HepG2 (cell line): ENCODE data around the gene HNRNPA2B1. TPM values are rescaled to one million over a fixed set of nuclear protein-coding genes. Genes with fewer than 3 reads are reported as not detected.

Experiments
- ATAC-seq: fragments of 200-7000 bp; cut with Tn5 transposase; 3 replicates; pipeline ENCODE4 v1.9.1; 2020; ENCODE audit warnings: mild to moderate bottlenecking, moderate library complexity
- BruUV-seq: library from RNA; stranded (reverse); fragments of 400-500 nt; replicated peaks from 2 replicates; lab custom pipeline; 2021; lab: Mats Ljungman, UMichigan
- CTCF ChIA-PET: fragments of 300-600 bp; formaldehyde crosslinking; extraction: SDS; loops from one replicate; lab custom pipeline; 2021; ENCODE audit warnings: low total read pairs, inconsistent platforms, low intra/inter-chr PET ratio; lab: Yijun Ruan, JAX
- POLR2A ChIA-PET: fragments of 350-600 bp; sonication (Branson Sonifier 250); formaldehyde crosslinking; loops from one replicate; lab custom pipeline; 2020; ENCODE audit warnings: antibody characterized with exemption, inconsistent platforms; lab: Yijun Ruan, JAX
- DNase-seq: peaks from one replicate; pipeline ENCODE4 v3.0.0-alpha.2; 2015; ENCODE audit warnings: low spot score
- FAIRE-seq: peaks from 3 replicates; lab custom pipeline; 2011; peaks lifted over from hg19 to GRCh38; lab: Jason Lieb, UNC
- H2AFZ ChIP-seq: one replicate; pipeline ENCODE4 v1.6.1; 2011; ENCODE audit warnings: low read length, inconsistent platforms
- H3K27ac ChIP-seq: fragments of 300-600 bp; 3 replicates; pipeline ENCODE4 v1.8.0; 2011; ENCODE audit warnings: mixed run types, mild to moderate bottlenecking, mixed read lengths, low read length, inconsistent platforms; ENCODE audit not compliant: insufficient read depth; ENCODE audit errors: extremely low read length
- H3K27me3 ChIP-seq, 2 experiments: fragments of 200-600 bp in 1 of 2; 2 replicates in 1 of 2; 3 replicates in 1 of 2; pipeline versions ENCODE4 v1.6.0 to v1.8.0; 2011; ENCODE audit warnings: low read length in 2 of 2, mild to moderate bottlenecking in 2 of 2, moderate library complexity in 2 of 2, inconsistent platforms in 1 of 2; ENCODE audit not compliant: insufficient read depth in 2 of 2, control insufficient read depth in 1 of 2
- H3K36me3 ChIP-seq, 2 experiments: fragments of 200-600 bp in 1 of 2; replicated peaks in 1 of 2; 2 replicates in 1 of 2; 3 replicates in 1 of 2; pipeline versions ENCODE4 v1.5.1 to v1.8.0; 2011; ENCODE audit warnings: low read length in 2 of 2, inconsistent platforms in 1 of 2; ENCODE audit not compliant: insufficient read depth in 2 of 2, control insufficient read depth in 1 of 2
- H3K4me1 ChIP-seq: 2 replicates; pipeline ENCODE4 v1.5.1; 2012; ENCODE audit warnings: low read length, inconsistent platforms; ENCODE audit not compliant: insufficient read depth
- H3K4me2 ChIP-seq: 2 replicates; pipeline ENCODE4 v1.6.0; 2011; ENCODE audit warnings: low read depth, low read length, inconsistent platforms
- H3K4me3 ChIP-seq, 3 experiments: fragments of 200-600 bp in 1 of 3; sonication (generic), shearing (Covaris generic) in 1 of 3; replicated peaks in 1 of 3; 2 replicates each; pipeline ENCODE4 v1.5.1; 2011 to 2016; ENCODE audit warnings: low read length in 3 of 3, inconsistent platforms in 2 of 3, low read depth in 2 of 3, mild to moderate bottlenecking in 2 of 3, control low read depth in 1 of 3, mixed read lengths in 1 of 3; ENCODE audit not compliant: insufficient read depth in 1 of 3
- H3K79me2 ChIP-seq: one replicate; pipeline ENCODE4 v1.6.1; 2011; ENCODE audit warnings: low read length, inconsistent platforms; ENCODE audit not compliant: insufficient read depth
- H3K9ac ChIP-seq: 2 replicates; pipeline ENCODE4 v1.6.0; 2011; ENCODE audit warnings: mild to moderate bottlenecking, low read depth, low read length, inconsistent platforms; ENCODE audit not compliant: insufficient read depth
- H3K9me3 ChIP-seq: 2 replicates; pipeline ENCODE4 v1.5.1; 2012; ENCODE audit warnings: mild to moderate bottlenecking, low read length
- H4K20me1 ChIP-seq: 2 replicates; pipeline ENCODE4 v1.6.0; 2011; ENCODE audit warnings: inconsistent platforms, mild to moderate bottlenecking, low read length, moderate library complexity; ENCODE audit not compliant: insufficient read depth
- AGO1 ChIP-seq: fragments of 200-400 bp; formaldehyde crosslinking; IDR thresholded peaks from 2 replicates; pipeline ENCODE4 v1.6.1; 2017; ENCODE audit warnings: mild to moderate bottlenecking, low read depth, low read length, moderate library complexity; ENCODE audit not compliant: poor library complexity, severe bottlenecking
- AGO2 ChIP-seq: fragments of 200-400 bp; formaldehyde crosslinking; optimal IDR thresholded peaks from 2 replicates; pipeline ENCODE3; 2017; ENCODE audit warnings: mild to moderate bottlenecking, low read depth, low read length, moderate library complexity
- CENPBD1 ChIP-seq: sonication (generic); formaldehyde crosslinking; IDR thresholded peaks from 2 replicates; pipeline ENCODE4 v1.8.0; 2022; ENCODE audit warnings: missing genetic modification reagents, low read depth, mild to moderate bottlenecking, borderline replicate concordance
- DNMT3B ChIP-seq: conservative IDR thresholded peaks from 2 replicates; pipeline ENCODE4 v1.6.1; 2016; ENCODE audit warnings: missing biosample characterization, control low read depth
- LBX2 ChIP-seq: sonication (generic); formaldehyde crosslinking; IDR thresholded peaks from 2 replicates; pipeline ENCODE4 v1.5.0; 2020; ENCODE audit warnings: missing genetic modification reagents, mild to moderate bottlenecking, borderline replicate concordance
- MBD4 ChIP-seq: IDR thresholded peaks from 2 replicates; pipeline ENCODE4 v1.6.1; 2012; ENCODE audit warnings: low read length, inconsistent platforms, borderline replicate concordance
- MLLT10 ChIP-seq: sonication (generic); formaldehyde crosslinking; IDR thresholded peaks from 2 replicates; pipeline ENCODE4 v1.4.0; 2020; ENCODE audit warnings: missing genetic modification reagents
- NBN ChIP-seq: fragments of 450-650 bp; conservative IDR thresholded peaks from 2 replicates; pipeline ENCODE4 v1.6.1; 2017
- PAF1 ChIP-seq: IDR thresholded peaks from 2 replicates; pipeline ENCODE4 v1.6.1; 2016; ENCODE audit warnings: missing genetic modification reagents, missing compliant biosample characterization
- POGZ ChIP-seq: sonication (generic); formaldehyde crosslinking; IDR thresholded peaks from 2 replicates; pipeline ENCODE4 v1.4.0; 2020; ENCODE audit warnings: mild to moderate bottlenecking, missing genetic modification reagents
- POLR2A ChIP-seq, 2 experiments: IDR thresholded peaks; 2 replicates each; pipeline ENCODE4 v1.6.1; 2011; ENCODE audit warnings: low read depth in 2 of 2, low read length in 2 of 2, mild to moderate bottlenecking in 1 of 2, moderate library complexity in 1 of 2; ENCODE audit not compliant: insufficient read depth in 1 of 2
- POLR2AphosphoS2 ChIP-seq: IDR thresholded peaks from 2 replicates; pipeline ENCODE4 v1.6.1; 2011; ENCODE audit warnings: low read depth, low read length, improper control_type of control experiment
- POLR2AphosphoS5 ChIP-seq: IDR thresholded peaks from 2 replicates; pipeline ENCODE4 v1.6.1; 2012; ENCODE audit warnings: low read depth, low read length
- POLR2G ChIP-seq: fragments of 200-400 bp; formaldehyde crosslinking; IDR thresholded peaks from 2 replicates; pipeline ENCODE4 v1.6.1; 2018; ENCODE audit warnings: mild to moderate bottlenecking, low read depth, low read length, moderate library complexity
- RBM22 ChIP-seq: fragments of 200-400 bp; formaldehyde crosslinking; optimal IDR thresholded peaks from 2 replicates; pipeline ENCODE3; 2017; ENCODE audit warnings: mild to moderate bottlenecking, low read length, moderate library complexity
- SRSF4 ChIP-seq: fragments of 200-400 bp; formaldehyde crosslinking; IDR thresholded peaks from one replicate; pipeline ENCODE4 v1.6.1; 2018; ENCODE audit warnings: mild to moderate bottlenecking, low read depth, low read length, moderate library complexity; ENCODE audit not compliant: poor library complexity, severe bottlenecking
- TBP ChIP-seq: sonication (generic); formaldehyde crosslinking; IDR thresholded peaks from 2 replicates; pipeline ENCODE4 v1.5.0; 2020; ENCODE audit warnings: missing genetic modification reagents
- ZNF513 ChIP-seq: sonication (generic); formaldehyde crosslinking; conservative IDR thresholded peaks from 2 replicates; pipeline ENCODE4 v1.5.0; 2020; ENCODE audit warnings: missing genetic modification reagents
- ZSCAN21 ChIP-seq: sonication (generic); formaldehyde crosslinking; IDR thresholded peaks from 2 replicates; pipeline ENCODE4 v1.8.0; 2022; ENCODE audit warnings: mild to moderate bottlenecking, missing genetic modification reagents, moderate library complexity, borderline replicate concordance
- WGBS: methylation state at CpG from one replicate; pipeline ENCODE4 v1.1.6; 2017; ENCODE audit warnings: low lambda C conversion rate; 5-methylcytosine and 5-hydroxymethylcytosine counted together
- in situ Hi-C: cut with HindIII; loops from 2 replicates; pipeline ENCODE4 v1.10.0; 2017; ENCODE audit warnings: low pct_unique_long_range_greater_than_20kb; ENCODE audit not compliant: extremely low pct_ligation_motif_present
- intact Hi-C: fragments of 100-400 bp; cut with micrococcal nuclease; formaldehyde crosslinking; loops from one replicate; pipeline ENCODE4 v1.10.0; 2022; ENCODE audit not compliant: unreplicated experiment
- polyA plus RNA-seq, 8 experiments: library from polyadenylated mRNA; depleted of rRNA in 3 of 8; stranded (reverse) in 7 of 8; unstranded in 1 of 8; fragments of >200 nt; fragmentation: Illumina TruSeq in 4 of 8; extraction: Trizol in 4 of 8; gene quantifications; 2 replicates each; pipeline versions ENCODE4 v1.2.1 to v1.2.3, GENCODE V29; 2011 to 2016; ENCODE audit warnings: low read depth in 4 of 8, missing spikeins in 1 of 8, mixed read lengths in 1 of 8; ENCODE audit not compliant: insufficient read depth in 1 of 8
- total RNA-seq, 5 experiments: library from RNA; depleted of rRNA; stranded (reverse); fragments of >200 nt; fragmentation: Illumina TruSeq; extraction: Trizol; gene quantifications; 2 replicates each; pipeline ENCODE4 v1.2.3, GENCODE V29; 2016; ENCODE audit warnings: low read depth in 1 of 5

HNRNPA2B1 gene
- total and polyA plus RNA-seq, 2 of the 13 experiments (the other 11 are each of a cell fraction or from before 2014, with no cell fraction given) = 193 to 412 TPM

GRCh38 chr7:26187380-26188205 is 13.0 kb downstream of the HNRNPA2B1 start (continued):
- no peak for TF ChIP-seq NBN
- TF ChIP-seq POGZ (CRISPR knock-in tag) = no peak
- 0 out of 2 replicates have a peak, but pooled peaks have one; percentile 38 for TF ChIP-seq DNMT3B (CRISPR knock-in tag)
- TF ChIP-seq ZSCAN21 (CRISPR knock-in tag) = no peak

- ATAC-seq = 0 out of 3 replicates have a peak, but pooled peaks have one; percentile 2
- WGBS = 93% methylated on average over 5 of the region's 5 CpGs
Observed at GRCh38 chr7:26186364-26187311, 13.9 kb downstream of the HNRNPA2B1 start.

More at GRCh38 chr7:26186364-26187311, 13.9 kb downstream of the HNRNPA2B1 start:
- ChIA-PET POLR2A (interaction anchor here (2.2 to 3.4 kb wide), 3 partner anchors 13 to 35 kb away, joined by 5 to 40 read pairs (median 12); partner anchors contain the start of genes CBX3, HNRNPA2B1 and NFE2L3), CTCF (no interaction called here)
- no peak overlapping the region for H3K4me3 ChIP-seq
- no peaks in the 10 kb centered on the region for H3K9me3 ChIP-seq
- TF ChIP-seq SRSF4 = peak; percentile 77
- no peak for TF ChIP-seq CENPBD1 (CRISPR knock-in tag)
- TF ChIP-seq MBD4 = 0 out of 2 replicates have a peak, but pooled peaks have one; percentile 43
- TF ChIP-seq ZNF513 (CRISPR knock-in tag) = no peak
- TF ChIP-seq POLR2A (IDR thresholded peaks at IDR 0.05; ENCODE audit: insufficient read depth in 1 of 2, low read depth in 2 of 2, low read length in 2 of 2) = peak; percentile 41 to 58; a peak in 3 of 4 replicates
- peak; percentile 87 for TF ChIP-seq PAF1 (CRISPR knock-in tag)
- peak; percentile 72 for TF ChIP-seq AGO2
- peak; percentile 34 for TF ChIP-seq AGO1
- peak; percentile 55; the same call in 1 of the 2 replicates for TF ChIP-seq POLR2G
- TF ChIP-seq RBM22 = peak; percentile 96
- no peak for TF ChIP-seq TBP
- peak; percentile 81 for TF ChIP-seq POLR2AphosphoS2
- no peak for TF ChIP-seq MLLT10 (CRISPR knock-in tag)
- TF ChIP-seq LBX2 (CRISPR knock-in tag) = no peak
- TF ChIP-seq POLR2AphosphoS5 = peak; percentile 59
- no peak for FAIRE-seq
- no peak overlapping the region for H3K4me2 ChIP-seq
- no peak overlapping the region for H3K27ac ChIP-seq
- no peak overlapping the region for H3K9ac ChIP-seq
- peaks cover 54% of the 10 kb centered on the region for H4K20me1 ChIP-seq
- H3K36me3 ChIP-seq = peaks cover 2 to 20% of the 10 kb centered on the region in 2 experiments; a peak in 4 of 5 replicates
- H2AFZ ChIP-seq = no peak overlapping the region
- intact Hi-C loops = no loop called here
- no peaks in the 10 kb centered on the region for H3K27me3 ChIP-seq
- DNase-seq = no peak
- in situ Hi-C loops = loop anchor here (10.0 kb wide), 1 partner anchor 92 kb away; no protein-coding TSS in a partner anchor
- no peaks in the 10 kb centered on the region for H3K79me2 ChIP-seq
- H3K4me1 ChIP-seq = peaks cover 17% of the 10 kb centered on the region
- BruUV-seq = no TSS peak
